H1 (cell line): ENCODE data around the gene DLX4. TPM values are rescaled to one million over a fixed set of nuclear protein-coding genes. Genes with fewer than 3 reads are reported as not detected.

Experiments used
- BCL11A ChIP-seq, 2 experiments: IDR thresholded peaks; one replicate each; pipeline ENCODE4 v1.6.1; 2011; ENCODE audit warnings: low read depth in 2 of 2, low read length in 2 of 2, mild to moderate bottlenecking in 2 of 2
- EGR1 ChIP-seq: IDR thresholded peaks from 2 replicates; pipeline ENCODE4 v1.6.1; 2011; ENCODE audit warnings: low read depth, low read length, borderline replicate concordance
- EP300 ChIP-seq, 2 experiments: IDR thresholded peaks; 1 replicate in 1 of 2; 2 replicates in 1 of 2; pipeline ENCODE4 v1.6.1; 2011 to 2012; ENCODE audit warnings: low read depth in 2 of 2, low read length in 2 of 2, mild to moderate bottlenecking in 2 of 2, borderline replicate concordance in 1 of 2, inconsistent platforms in 1 of 2, moderate library complexity in 1 of 2
- EZH2 ChIP-seq: fragments of 200-600 bp; sonication (generic); IDR thresholded peaks from 2 replicates; pipeline ENCODE4 v1.7.1; 2012; ENCODE audit warnings: low read depth, mild to moderate bottlenecking, moderate library complexity, low read length, inconsistent platforms; ENCODE audit not compliant: severe bottlenecking
- GTF2F1 ChIP-seq: IDR thresholded peaks from 2 replicates; pipeline ENCODE4 v1.6.1; 2012; ENCODE audit warnings: low read depth, low read length, improper control_type of control experiment, borderline replicate concordance
- NANOG ChIP-seq: IDR thresholded peaks from 2 replicates; pipeline ENCODE4 v1.6.1; 2011; ENCODE audit warnings: low read length, low read depth, mild to moderate bottlenecking, inconsistent platforms; ENCODE audit not compliant: insufficient read depth, poor library complexity, severe bottlenecking
- PHF8 ChIP-seq: fragments of 200-600 bp; sonication (generic); conservative IDR thresholded peaks from 2 replicates; pipeline ENCODE4 v1.7.1; 2012; ENCODE audit warnings: low read depth, mild to moderate bottlenecking, inconsistent platforms, low read length, moderate library complexity
- RNF2 ChIP-seq: fragments of 200-900, 300-1000 bp; sonication (generic); IDR thresholded peaks from 2 replicates; pipeline ENCODE4 v1.7.1; 2016; ENCODE audit warnings: borderline replicate concordance, low read depth, mild to moderate bottlenecking, antibody characterized with exemption, low read length; ENCODE audit not compliant: poor library complexity, severe bottlenecking; ENCODE audit errors: missing control alignments
- SP1 ChIP-seq: IDR thresholded peaks from 2 replicates; pipeline ENCODE4 v1.6.1; 2011; ENCODE audit warnings: low read depth, low read length
- polyA plus RNA-seq, 7 experiments: library from polyadenylated mRNA; depleted of rRNA in 3 of 7; stranded (reverse) in 5 of 7; unstranded in 2 of 7; fragments of >200 nt in 5 of 7; fragments of 200-250 nt in 2 of 7; gene quantifications; 1 replicate in 5 of 7; 2 replicates in 1 of 7; 4 replicates in 1 of 7; pipeline versions ENCODE4 v1.2.1 to v1.2.3, GENCODE V29; 2011 to 2013; ENCODE audit warnings: missing spikeins in 2 of 7, mixed read lengths in 2 of 7
- total RNA-seq: library from RNA; stranded (reverse); fragmentation: NEBNext Ultra II Directional; extraction: Animal tissue kit (Norgen Biotek cat#: 25700); gene quantifications from 2 replicates; pipeline ENCODE4 v1.2.1, GENCODE V29; 2021
- TF ChIP-seq, protein P1 (sequence below): fragments of 300-600 bp; sonication (generic); IDR thresholded peaks from 2 replicates; pipeline ENCODE4 v1.7.1; 2012; ENCODE audit warnings: low read length, moderate library complexity, mild to moderate bottlenecking, inconsistent platforms; ENCODE audit not compliant: insufficient replicate concordance

The DLX4 gene
- total and polyA plus RNA-seq, 2 of the 8 experiments (the other 6 are each of a cell fraction or from before 2014, with no cell fraction given): 0.67 to 0.80 TPM

DNA sequence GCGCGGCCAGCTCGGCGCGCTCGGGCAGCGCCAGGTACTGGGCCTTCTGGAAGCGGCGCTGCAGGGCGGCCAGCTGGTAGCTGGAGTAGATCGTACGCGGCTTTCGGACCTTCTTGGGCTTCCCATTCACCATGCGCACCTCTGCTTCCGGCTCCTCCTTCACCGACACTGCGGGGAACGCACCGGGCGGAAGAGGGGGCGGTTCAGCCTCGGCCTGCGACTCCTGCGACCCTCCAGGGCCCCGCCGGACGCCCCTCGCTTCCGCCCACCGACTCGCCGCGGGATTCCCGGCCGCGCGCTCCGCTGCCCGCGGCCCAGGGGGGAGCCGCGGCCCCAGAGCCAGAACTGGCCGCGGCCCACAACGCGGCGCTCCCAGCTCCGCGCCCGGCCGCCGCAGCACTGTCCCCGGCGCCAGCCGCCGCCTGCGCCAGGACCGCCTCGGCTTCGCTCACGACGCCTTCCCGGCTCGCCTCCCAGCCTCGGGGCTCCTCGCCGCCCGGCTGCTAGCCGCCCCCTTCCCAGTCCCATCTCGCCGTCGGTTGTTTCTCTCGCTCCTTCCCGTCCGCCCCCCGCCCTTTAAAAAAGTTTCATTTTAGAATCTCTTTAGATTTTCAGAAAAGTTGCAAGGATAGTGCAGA, 24.6 kb downstream of the DLX4 start (continued):
- TF ChIP-seq, protein P1, sequence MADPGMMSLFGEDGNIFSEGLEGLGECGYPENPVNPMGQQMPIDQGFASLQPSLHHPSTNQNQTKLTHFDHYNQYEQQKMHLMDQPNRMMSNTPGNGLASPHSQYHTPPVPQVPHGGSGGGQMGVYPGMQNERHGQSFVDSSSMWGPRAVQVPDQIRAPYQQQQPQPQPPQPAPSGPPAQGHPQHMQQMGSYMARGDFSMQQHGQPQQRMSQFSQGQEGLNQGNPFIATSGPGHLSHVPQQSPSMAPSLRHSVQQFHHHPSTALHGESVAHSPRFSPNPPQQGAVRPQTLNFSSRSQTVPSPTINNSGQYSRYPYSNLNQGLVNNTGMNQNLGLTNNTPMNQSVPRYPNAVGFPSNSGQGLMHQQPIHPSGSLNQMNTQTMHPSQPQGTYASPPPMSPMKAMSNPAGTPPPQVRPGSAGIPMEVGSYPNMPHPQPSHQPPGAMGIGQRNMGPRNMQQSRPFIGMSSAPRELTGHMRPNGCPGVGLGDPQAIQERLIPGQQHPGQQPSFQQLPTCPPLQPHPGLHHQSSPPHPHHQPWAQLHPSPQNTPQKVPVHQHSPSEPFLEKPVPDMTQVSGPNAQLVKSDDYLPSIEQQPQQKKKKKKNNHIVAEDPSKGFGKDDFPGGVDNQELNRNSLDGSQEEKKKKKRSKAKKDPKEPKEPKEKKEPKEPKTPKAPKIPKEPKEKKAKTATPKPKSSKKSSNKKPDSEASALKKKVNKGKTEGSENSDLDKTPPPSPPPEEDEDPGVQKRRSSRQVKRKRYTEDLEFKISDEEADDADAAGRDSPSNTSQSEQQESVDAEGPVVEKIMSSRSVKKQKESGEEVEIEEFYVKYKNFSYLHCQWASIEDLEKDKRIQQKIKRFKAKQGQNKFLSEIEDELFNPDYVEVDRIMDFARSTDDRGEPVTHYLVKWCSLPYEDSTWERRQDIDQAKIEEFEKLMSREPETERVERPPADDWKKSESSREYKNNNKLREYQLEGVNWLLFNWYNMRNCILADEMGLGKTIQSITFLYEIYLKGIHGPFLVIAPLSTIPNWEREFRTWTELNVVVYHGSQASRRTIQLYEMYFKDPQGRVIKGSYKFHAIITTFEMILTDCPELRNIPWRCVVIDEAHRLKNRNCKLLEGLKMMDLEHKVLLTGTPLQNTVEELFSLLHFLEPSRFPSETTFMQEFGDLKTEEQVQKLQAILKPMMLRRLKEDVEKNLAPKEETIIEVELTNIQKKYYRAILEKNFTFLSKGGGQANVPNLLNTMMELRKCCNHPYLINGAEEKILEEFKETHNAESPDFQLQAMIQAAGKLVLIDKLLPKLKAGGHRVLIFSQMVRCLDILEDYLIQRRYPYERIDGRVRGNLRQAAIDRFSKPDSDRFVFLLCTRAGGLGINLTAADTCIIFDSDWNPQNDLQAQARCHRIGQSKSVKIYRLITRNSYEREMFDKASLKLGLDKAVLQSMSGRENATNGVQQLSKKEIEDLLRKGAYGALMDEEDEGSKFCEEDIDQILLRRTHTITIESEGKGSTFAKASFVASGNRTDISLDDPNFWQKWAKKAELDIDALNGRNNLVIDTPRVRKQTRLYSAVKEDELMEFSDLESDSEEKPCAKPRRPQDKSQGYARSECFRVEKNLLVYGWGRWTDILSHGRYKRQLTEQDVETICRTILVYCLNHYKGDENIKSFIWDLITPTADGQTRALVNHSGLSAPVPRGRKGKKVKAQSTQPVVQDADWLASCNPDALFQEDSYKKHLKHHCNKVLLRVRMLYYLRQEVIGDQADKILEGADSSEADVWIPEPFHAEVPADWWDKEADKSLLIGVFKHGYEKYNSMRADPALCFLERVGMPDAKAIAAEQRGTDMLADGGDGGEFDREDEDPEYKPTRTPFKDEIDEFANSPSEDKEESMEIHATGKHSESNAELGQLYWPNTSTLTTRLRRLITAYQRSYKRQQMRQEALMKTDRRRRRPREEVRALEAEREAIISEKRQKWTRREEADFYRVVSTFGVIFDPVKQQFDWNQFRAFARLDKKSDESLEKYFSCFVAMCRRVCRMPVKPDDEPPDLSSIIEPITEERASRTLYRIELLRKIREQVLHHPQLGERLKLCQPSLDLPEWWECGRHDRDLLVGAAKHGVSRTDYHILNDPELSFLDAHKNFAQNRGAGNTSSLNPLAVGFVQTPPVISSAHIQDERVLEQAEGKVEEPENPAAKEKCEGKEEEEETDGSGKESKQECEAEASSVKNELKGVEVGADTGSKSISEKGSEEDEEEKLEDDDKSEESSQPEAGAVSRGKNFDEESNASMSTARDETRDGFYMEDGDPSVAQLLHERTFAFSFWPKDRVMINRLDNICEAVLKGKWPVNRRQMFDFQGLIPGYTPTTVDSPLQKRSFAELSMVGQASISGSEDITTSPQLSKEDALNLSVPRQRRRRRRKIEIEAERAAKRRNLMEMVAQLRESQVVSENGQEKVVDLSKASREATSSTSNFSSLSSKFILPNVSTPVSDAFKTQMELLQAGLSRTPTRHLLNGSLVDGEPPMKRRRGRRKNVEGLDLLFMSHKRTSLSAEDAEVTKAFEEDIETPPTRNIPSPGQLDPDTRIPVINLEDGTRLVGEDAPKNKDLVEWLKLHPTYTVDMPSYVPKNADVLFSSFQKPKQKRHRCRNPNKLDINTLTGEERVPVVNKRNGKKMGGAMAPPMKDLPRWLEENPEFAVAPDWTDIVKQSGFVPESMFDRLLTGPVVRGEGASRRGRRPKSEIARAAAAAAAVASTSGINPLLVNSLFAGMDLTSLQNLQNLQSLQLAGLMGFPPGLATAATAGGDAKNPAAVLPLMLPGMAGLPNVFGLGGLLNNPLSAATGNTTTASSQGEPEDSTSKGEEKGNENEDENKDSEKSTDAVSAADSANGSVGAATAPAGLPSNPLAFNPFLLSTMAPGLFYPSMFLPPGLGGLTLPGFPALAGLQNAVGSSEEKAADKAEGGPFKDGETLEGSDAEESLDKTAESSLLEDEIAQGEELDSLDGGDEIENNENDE: no peak
- TF ChIP-seq GTF2F1: no peak
- TF ChIP-seq RNF2: no peak
- TF ChIP-seq NANOG: no peak
- no peak for TF ChIP-seq EZH2
- no peak for TF ChIP-seq EP300 (IDR thresholded peaks at IDR 0.05; ENCODE audit: borderline replicate concordance in 1 of 2, low read depth in 2 of 2, low read length in 2 of 2)
- TF ChIP-seq SP1: no peak
- TF ChIP-seq BCL11A (IDR thresholded peaks at IDR 0.05; ENCODE audit: low read depth in 2 of 2, low read length in 2 of 2): no peak
- TF ChIP-seq PHF8: no peak; the same call in 1 of the 2 replicates
- no peak for TF ChIP-seq EGR1
